Thyroid gland (tissue), 4 donors: Measurements from ENCODE around the gene ABCC3. TPM values are rescaled to one million over a fixed set of nuclear protein-coding genes. Genes with fewer than 3 reads are reported as not detected.

Source experiments
- DNase-seq, 2 donors: peaks; one replicate each; pipeline ENCODE4 v3.0.0-alpha.2; 2019
- H3K27ac ChIP-seq, 3 donors: fragments of 200-600 bp; sonication (generic); 1 replicate in 2 of 3; 2 replicates in 1 of 3; pipeline ENCODE4 v1.5.1; 2016 to 2019; ENCODE audit warnings: mild to moderate bottlenecking in 1 of 3, moderate library complexity in 1 of 3
- H3K27me3 ChIP-seq: fragments of 200-600 bp; sonication (generic); one replicate; pipeline ENCODE4 v1.5.1; 2019
- H3K36me3 ChIP-seq, 2 donors: fragments of 200-600 bp; sonication (generic); one replicate each; pipeline ENCODE4 v1.5.1; 2016 to 2019
- H3K4me1 ChIP-seq, 2 donors: fragments of 200-600 bp; sonication (generic); one replicate each; pipeline ENCODE4 v1.5.1; 2017 to 2019
- H3K4me3 ChIP-seq, 3 donors: fragments of 200-600 bp; sonication (generic); replicated peaks in 1 of 3; 1 replicate in 2 of 3; 2 replicates in 1 of 3; pipeline ENCODE4 v1.5.1; 2016; ENCODE audit warnings: mild to moderate bottlenecking in 1 of 3
- H3K9me3 ChIP-seq: fragments of 200-600 bp; sonication (generic); one replicate; pipeline ENCODE4 v1.5.1; 2017
- POLR2A ChIP-seq, 2 donors: fragments of 450-650 bp; IDR thresholded peaks; one replicate each; pipeline ENCODE4 v1.6.1; 2017; ENCODE audit warnings: antibody characterized with exemption in 2 of 2, mild to moderate bottlenecking in 2 of 2, moderate library complexity in 1 of 2
- WGBS, 2 donors: methylation state at CpG; one replicate each; pipeline ENCODE4 v1.1.5; 2017; 5-methylcytosine and 5-hydroxymethylcytosine counted together
- intact Hi-C: fragments of 100-400 bp; cut with DNase I; formaldehyde crosslinking; loops from one replicate; pipeline ENCODE4 v1.15.1; 2023
- total RNA-seq, 4 donors: library from RNA; depleted of rRNA; stranded (reverse); fragments of >200 nt; gene quantifications; one replicate each; pipeline ENCODE4 v1.2.3, GENCODE V29; 2016
- TF ChIP-seq, protein P1 (sequence below), 6 experiments: fragments of 200-600 bp in 3 of 6; fragments of 450-650 bp in 3 of 6; sonication (generic) in 3 of 6; IDR thresholded peaks; one replicate each; pipeline ENCODE4 v1.5.1; 2016 to 2019; ENCODE audit warnings: antibody characterized with exemption in 6 of 6, mild to moderate bottlenecking in 2 of 6, inconsistent platforms in 1 of 6, moderate library complexity in 1 of 6

Gene ABCC3
- total RNA-seq, 4 donors from 2014 or later = 51.0 to 189 (median 131) TPM

DNA sequence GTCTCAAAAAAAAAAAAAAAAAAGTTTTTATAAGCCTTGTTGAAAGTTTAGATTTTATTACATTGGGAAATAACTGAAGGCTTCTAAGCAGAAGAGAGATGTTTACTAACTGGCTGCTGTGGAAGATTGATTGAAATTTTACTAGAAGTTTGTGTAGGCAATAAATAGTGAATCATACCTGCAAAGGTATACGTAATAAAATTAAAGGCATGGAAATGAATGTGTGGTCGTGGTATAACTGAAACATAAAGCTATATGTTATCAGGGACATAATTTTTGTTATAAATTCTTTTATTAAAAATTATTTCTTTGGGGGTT lies 93.4 kb downstream of the ABCC3 start:
- no peaks in the 10 kb centered on the region for H3K36me3 ChIP-seq
- WGBS, 2 donors = 87 to 90% methylated on average over 2 of the region's 2 CpGs
- no peaks in the 10 kb centered on the region for H3K27me3 ChIP-seq
- no peak for TF ChIP-seq POLR2A (IDR thresholded peaks at IDR 0.05)
- TF ChIP-seq, protein P1, sequence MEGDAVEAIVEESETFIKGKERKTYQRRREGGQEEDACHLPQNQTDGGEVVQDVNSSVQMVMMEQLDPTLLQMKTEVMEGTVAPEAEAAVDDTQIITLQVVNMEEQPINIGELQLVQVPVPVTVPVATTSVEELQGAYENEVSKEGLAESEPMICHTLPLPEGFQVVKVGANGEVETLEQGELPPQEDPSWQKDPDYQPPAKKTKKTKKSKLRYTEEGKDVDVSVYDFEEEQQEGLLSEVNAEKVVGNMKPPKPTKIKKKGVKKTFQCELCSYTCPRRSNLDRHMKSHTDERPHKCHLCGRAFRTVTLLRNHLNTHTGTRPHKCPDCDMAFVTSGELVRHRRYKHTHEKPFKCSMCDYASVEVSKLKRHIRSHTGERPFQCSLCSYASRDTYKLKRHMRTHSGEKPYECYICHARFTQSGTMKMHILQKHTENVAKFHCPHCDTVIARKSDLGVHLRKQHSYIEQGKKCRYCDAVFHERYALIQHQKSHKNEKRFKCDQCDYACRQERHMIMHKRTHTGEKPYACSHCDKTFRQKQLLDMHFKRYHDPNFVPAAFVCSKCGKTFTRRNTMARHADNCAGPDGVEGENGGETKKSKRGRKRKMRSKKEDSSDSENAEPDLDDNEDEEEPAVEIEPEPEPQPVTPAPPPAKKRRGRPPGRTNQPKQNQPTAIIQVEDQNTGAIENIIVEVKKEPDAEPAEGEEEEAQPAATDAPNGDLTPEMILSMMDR (IDR thresholded peaks at IDR 0.05) = no peak
- H3K9me3 ChIP-seq = no peaks in the 10 kb centered on the region
- intact Hi-C loops = no loop called here
- no peak for DNase-seq
- H3K4me3 ChIP-seq = no peak overlapping the region
- peaks cover 46 to 62% of the 10 kb centered on the region in 2 donors for H3K4me1 ChIP-seq
- no peak overlapping the region for H3K27ac ChIP-seq

DNA sequence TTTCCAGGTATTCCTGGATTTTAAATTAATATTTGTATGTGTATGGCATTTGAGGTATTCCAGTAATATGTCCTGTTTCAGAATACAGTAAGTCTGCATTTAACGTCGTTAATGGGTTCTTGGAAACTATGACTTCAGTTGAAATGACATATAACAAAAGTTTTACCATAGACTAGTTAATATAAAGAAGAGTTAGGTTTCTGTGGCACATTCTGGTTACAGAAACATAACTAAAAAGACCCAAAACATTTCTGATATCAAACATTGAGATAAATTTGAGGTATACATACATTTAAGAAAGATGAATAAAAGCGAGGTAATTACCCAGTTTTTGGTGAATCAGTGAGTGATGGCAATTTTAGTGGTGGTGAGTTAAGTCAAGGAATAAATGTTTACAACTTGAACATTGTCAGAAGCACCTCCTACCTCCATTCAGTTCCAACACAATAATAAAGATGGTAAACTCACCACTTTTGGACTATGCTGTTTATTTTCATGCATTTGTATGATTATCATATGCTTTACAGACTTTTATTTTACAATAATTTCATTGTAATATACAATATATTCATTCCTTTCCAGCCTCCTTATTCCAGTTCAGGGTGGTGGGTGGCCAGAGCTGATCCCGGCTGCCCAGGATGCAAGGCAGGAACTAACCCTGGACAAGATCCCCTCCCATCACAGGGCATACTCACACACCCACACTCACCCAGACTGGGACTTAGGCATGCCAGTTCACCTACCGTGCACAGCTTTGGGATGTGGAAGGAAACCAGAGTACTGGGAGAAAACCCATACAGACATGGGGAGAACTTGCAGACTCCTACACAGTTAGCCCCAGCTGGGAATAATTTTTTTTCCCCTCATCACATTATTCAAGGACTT lies 94.4 kb downstream of the ABCC3 start:
- no peak overlapping the region for H3K4me3 ChIP-seq
- 70% methylated on average over 5 of the region's 5 CpGs for WGBS, 2 donors
- DNase-seq = no peak

DNA sequence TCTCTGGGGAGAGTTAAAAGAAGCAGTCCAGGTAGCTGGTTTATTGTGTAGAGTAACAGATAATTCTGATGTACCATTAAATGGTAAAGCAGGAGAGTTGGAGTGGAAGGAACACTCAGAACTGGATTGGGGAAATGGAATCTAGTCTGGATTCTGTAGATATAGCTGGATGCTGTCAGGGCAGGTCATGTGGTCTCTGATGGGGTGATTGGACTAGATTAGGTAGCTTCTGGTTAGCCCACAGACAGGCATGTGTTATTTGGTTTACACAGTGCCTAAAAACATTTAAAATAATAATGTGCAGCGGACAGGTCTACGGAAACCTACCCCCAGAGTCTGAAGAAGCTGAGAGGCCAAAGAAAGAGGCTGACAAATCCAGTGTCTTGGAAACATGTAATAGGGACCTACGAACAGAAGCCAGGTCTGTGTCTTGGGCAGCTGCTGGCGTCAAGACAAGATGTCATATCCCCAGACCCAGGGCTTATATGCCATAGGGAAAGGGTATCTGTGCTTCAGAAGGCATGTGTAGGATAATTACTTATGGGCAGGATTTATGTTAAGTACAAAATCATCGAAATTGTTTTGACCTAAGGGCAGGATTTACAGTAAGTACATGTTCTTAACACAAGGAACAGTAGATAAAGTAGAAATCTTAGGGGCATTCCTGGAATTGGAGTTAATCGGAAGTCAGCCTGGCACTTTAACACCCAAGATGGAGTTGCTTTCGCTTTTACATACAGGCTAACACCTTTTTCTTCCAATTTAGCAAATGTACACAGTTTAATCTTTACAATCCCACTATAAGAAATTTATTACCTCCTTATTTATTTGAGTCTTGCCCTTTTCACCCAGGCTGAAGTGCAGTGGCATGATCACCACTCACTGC lies 97.1 kb downstream of the ABCC3 start:
- peaks cover 18 to 45% of the 10 kb centered on the region in 2 donors for H3K4me1 ChIP-seq

More for the DNA sequence above, 94.4 kb downstream of the ABCC3 start:
- intact Hi-C loops = no loop called here
- Histone ChIP-seq H3K9me3 (no peaks in the 10 kb centered on the region), H3K27ac (no peak overlapping the region), H3K27me3 (no peaks in the 10 kb centered on the region), H3K4me1 (peaks cover 35 to 53% of the 10 kb centered on the region in 2 donors), H3K36me3 (no peaks in the 10 kb centered on the region)
- TF ChIP-seq, protein P1 (IDR thresholded peaks at IDR 0.05) = no peak
- TF ChIP-seq POLR2A (IDR thresholded peaks at IDR 0.05) = no peak

DNA sequence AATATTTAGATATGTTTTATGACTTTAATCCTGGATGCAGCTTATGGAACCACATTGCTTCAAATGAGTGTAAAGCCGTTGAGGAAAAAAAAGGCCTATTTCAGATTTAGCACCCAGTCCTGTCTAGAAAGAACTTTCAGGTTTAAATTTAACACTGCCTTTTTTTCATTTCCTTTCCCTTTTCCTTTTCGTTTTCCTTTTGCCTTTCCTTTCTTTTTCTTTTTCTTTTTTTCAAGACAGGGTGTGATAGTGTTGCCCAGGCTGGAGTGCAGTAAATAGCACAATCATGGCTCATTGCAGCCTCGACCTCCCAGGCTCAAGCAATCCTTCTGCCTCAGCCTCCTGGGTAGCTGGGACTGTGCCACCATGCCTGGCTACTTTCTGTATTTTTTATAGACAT lies 100.6 kb downstream of the ABCC3 start:
- 80 to 86% methylated on average over 3 of the region's 3 CpGs for WGBS, 2 donors
- peaks cover 0 to 27% of the 10 kb centered on the region in 2 donors for H3K4me1 ChIP-seq
- H3K4me3 ChIP-seq = no peak overlapping the region
- H3K27ac ChIP-seq = no peak overlapping the region
- intact Hi-C loops = no loop called here
- TF ChIP-seq POLR2A (IDR thresholded peaks at IDR 0.05) = no peak
- TF ChIP-seq, protein P1 (IDR thresholded peaks at IDR 0.05) = no peak
- DNase-seq = no peak
- H3K9me3 ChIP-seq = no peaks in the 10 kb centered on the region
- peaks cover 0 to 3% of the 10 kb centered on the region in 2 donors for H3K36me3 ChIP-seq
- no peaks in the 10 kb centered on the region for H3K27me3 ChIP-seq

More for the DNA sequence above, 97.1 kb downstream of the ABCC3 start:
- H3K36me3 ChIP-seq = no peaks in the 10 kb centered on the region
- intact Hi-C loops = no loop called here
- DNase-seq = no peak
- H3K27ac ChIP-seq = no peak overlapping the region
- H3K4me3 ChIP-seq = no peak overlapping the region
- H3K27me3 ChIP-seq = no peaks in the 10 kb centered on the region
- H3K9me3 ChIP-seq = no peaks in the 10 kb centered on the region
- 84 to 89% methylated on average over 7 of the region's 7 CpGs for WGBS, 2 donors
- TF ChIP-seq POLR2A (IDR thresholded peaks at IDR 0.05) = no peak
- TF ChIP-seq, protein P1 (IDR thresholded peaks at IDR 0.05) = no peak
